HG02885 (cell line): ENCODE measurements around the gene TSHZ3.

Source experiments
- ATAC-seq: cut with Tn5 transposase; IDR thresholded peaks from one replicate; pipeline ENCODE4 v1.9.1; 2021; ENCODE audit warnings: mild to moderate bottlenecking; ENCODE audit not compliant: unreplicated experiment, poor library complexity

Gene TSHZ3

GRCh38 chr19:31255174-31255799 is 93.9 kb downstream of the TSHZ3 start:
- ATAC-seq, result no peak

GRCh38 chr19:31254611-31255010 is 94.6 kb downstream of the TSHZ3 start:
- no peak for ATAC-seq

GRCh38 chr19:31254180-31254551 is 95.1 kb downstream of the TSHZ3 start:
- no peak for ATAC-seq

- ATAC-seq, result no peak
These were observed 95.6 kb downstream of the TSHZ3 start for GRCh38 chr19:31253526-31254179.

GRCh38 chr19:31252441-31252840 is 96.8 kb downstream of the TSHZ3 start:
- ATAC-seq, result no peak

- no peak for ATAC-seq
These were observed 100.0 kb downstream of the TSHZ3 start for GRCh38 chr19:31249217-31249616.

GRCh38 chr19:31235806-31236205 is 113.4 kb downstream of the TSHZ3 start:
- no peak for ATAC-seq

- no peak for ATAC-seq
These were observed 115.9 kb downstream of the TSHZ3 start for GRCh38 chr19:31233295-31233800.

GRCh38 chr19:31232871-31233270 is 116.4 kb downstream of the TSHZ3 start:
- no peak for ATAC-seq

GRCh38 chr19:31232180-31232579 is 117.1 kb downstream of the TSHZ3 start:
- no peak for ATAC-seq

GRCh38 chr19:31231237-31231636 is 118.0 kb downstream of the TSHZ3 start:
- ATAC-seq, result no peak

- no peak for ATAC-seq
These were observed 122.9 kb downstream of the TSHZ3 start for GRCh38 chr19:31226151-31226935.
